ENCODE results near the gene MARK3. TPM values are rescaled to one million over a fixed set of nuclear protein-coding genes. Genes with fewer than 3 reads are reported as not detected.
A peak's percentile ranks its signal among the peaks of the same experiment; 100 is the strongest.

Gene MARK3
- total RNA-seq, 1 experiment from 2014 or later = 189 TPM

- DNase-seq = no peak
- H3K27me3 ChIP-seq (ENCODE audit: insufficient read depth, low read depth) = no peaks in the 10 kb centered on the region
- no peaks in the 10 kb centered on the region for H3K79me2 ChIP-seq (ENCODE audit: low read depth)
- H3K4me2 ChIP-seq = peak overlapping the region; percentile 78
- BruUV-seq (replicated peaks) = TSS peak; percentile 54
- H3F3A ChIP-seq (ENCODE audit: insufficient read depth, low read depth) = peaks cover 58% of the 10 kb centered on the region
- no peaks in the 10 kb centered on the region for H3K9me3 ChIP-seq (ENCODE audit: insufficient read depth, low read depth)
- POLR2A ChIA-PET (ENCODE audit: unreplicated experiment) = no interaction called here
- no peaks in the 10 kb centered on the region for H3K9me2 ChIP-seq (ENCODE audit: insufficient read depth)
- peaks cover 58% of the 10 kb centered on the region for H3K4me1 ChIP-seq (replicated peaks; ENCODE audit: insufficient read depth)
- H2AFZ ChIP-seq = no peak overlapping the region
- no peak overlapping the region for H3K4me3 ChIP-seq
- TF ChIP-seq EZH2 (IDR thresholded peaks at IDR 0.05; ENCODE audit: low read depth) = no peak
- CTCF ChIA-PET = interaction anchor here (0.6 to 1.6 kb wide), 5 partner anchors 8 to 1016 kb away, joined by 3 to 8 read pairs (median 4); no protein-coding TSS in a partner anchor
- no peaks in the 10 kb centered on the region for H3K36me3 ChIP-seq (ENCODE audit: low read depth)
- peaks cover 41% of the 10 kb centered on the region for H4K20me1 ChIP-seq (ENCODE audit: insufficient read depth)
- intact Hi-C loops (cut with micrococcal nuclease; ENCODE audit: unreplicated experiment) = no loop called here
- H3K27ac ChIP-seq = peak overlapping the region; percentile 96
Measured at GRCh38 chr14:103539056-103539825, 154.0 kb downstream of the MARK3 start.

- peak overlapping the region; percentile 78 for H3K4me2 ChIP-seq
- no TSS peak for BruUV-seq (replicated peaks)
- H3K9me2 ChIP-seq (ENCODE audit: insufficient read depth) = no peaks in the 10 kb centered on the region
- H3K79me2 ChIP-seq (ENCODE audit: low read depth) = no peaks in the 10 kb centered on the region
- H3K36me3 ChIP-seq (ENCODE audit: low read depth) = no peaks in the 10 kb centered on the region
- H3K4me1 ChIP-seq (replicated peaks; ENCODE audit: insufficient read depth) = peaks cover 58% of the 10 kb centered on the region
- CTCF ChIA-PET = interaction anchor here (0.6 to 2.2 kb wide), 8 partner anchors 17 to 508 kb away, joined by 3 to 15 read pairs (median 7); no protein-coding TSS in a partner anchor
- H3F3A ChIP-seq (ENCODE audit: insufficient read depth, low read depth) = peaks cover 58% of the 10 kb centered on the region
- H3K27me3 ChIP-seq (ENCODE audit: insufficient read depth, low read depth) = no peaks in the 10 kb centered on the region
- H2AFZ ChIP-seq = no peak overlapping the region
- H4K20me1 ChIP-seq (ENCODE audit: insufficient read depth) = peaks cover 31% of the 10 kb centered on the region; the same call in 1 of the 2 replicates
- H3K27ac ChIP-seq = peak overlapping the region; percentile 96
- POLR2A ChIA-PET (ENCODE audit: unreplicated experiment) = interaction anchor here (0.6 to 1.1 kb wide), 7 partner anchors 13 to 848 kb away, joined by 3 to 14 read pairs (median 4); partner anchors contain the start of genes BAG5 and COA8
- TF ChIP-seq CTCF (conservative IDR thresholded peaks at IDR 0.05) = no peak; the same call in 1 of the 2 replicates
- TF ChIP-seq EZH2 (IDR thresholded peaks at IDR 0.05; ENCODE audit: low read depth) = no peak
- no peak for DNase-seq
- H3K4me3 ChIP-seq = no peak overlapping the region; the same call in 1 of the 2 replicates
- intact Hi-C loops (cut with micrococcal nuclease; ENCODE audit: unreplicated experiment) = loop anchor here (1.0 to 10.0 kb wide), 7 partner anchors 12 to 1016 kb away; partner anchors contain the start of gene TRMT61A
- no peaks in the 10 kb centered on the region for H3K9me3 ChIP-seq (ENCODE audit: insufficient read depth, low read depth)
Measured at GRCh38 chr14:103540821-103541708, 155.8 kb downstream of the MARK3 start.

GRCh38 chr14:103541709-103542604, 156.7 kb downstream of the MARK3 start:
- Histone ChIP-seq H3K9me2 (ENCODE audit: insufficient read depth) (no peaks in the 10 kb centered on the region), H3K4me1 (replicated peaks; ENCODE audit: insufficient read depth) (peaks cover 58% of the 10 kb centered on the region), H3K4me3 (no peak overlapping the region), H3K4me2 (peak overlapping the region; percentile 78), H3K27me3 (ENCODE audit: insufficient read depth, low read depth) (no peaks in the 10 kb centered on the region), H4K20me1 (ENCODE audit: insufficient read depth) (peaks cover 33% of the 10 kb centered on the region), H3K9me3 (ENCODE audit: insufficient read depth, low read depth) (no peaks in the 10 kb centered on the region), H3K36me3 (ENCODE audit: low read depth) (no peaks in the 10 kb centered on the region), H3K79me2 (ENCODE audit: low read depth) (no peaks in the 10 kb centered on the region), H2AFZ (no peak overlapping the region), H3F3A (ENCODE audit: insufficient read depth, low read depth) (peaks cover 54% of the 10 kb centered on the region), H3K27ac (peak overlapping the region; percentile 96)
- no peak for TF ChIP-seq EZH2 (IDR thresholded peaks at IDR 0.05; ENCODE audit: low read depth)
- no peak for TF ChIP-seq CTCF (conservative IDR thresholded peaks at IDR 0.05)
- CTCF ChIA-PET = interaction anchor here (0.6 to 2.2 kb wide), 6 partner anchors 11 to 160 kb away, joined by 3 to 15 read pairs (median 5); partner anchors contain the start of gene TRMT61A
- DNase-seq = no peak
- POLR2A ChIA-PET (ENCODE audit: unreplicated experiment) = interaction anchor here (0.6 kb wide), 3 partner anchors 14 to 201 kb away, joined by 3 to 5 read pairs (median 4); partner anchors contain the start of genes BAG5 and COA8
- intact Hi-C loops (cut with micrococcal nuclease; ENCODE audit: unreplicated experiment) = loop anchor here (2.0 to 10.0 kb wide), 4 partner anchors 467 to 1017 kb away; no protein-coding TSS in a partner anchor
- BruUV-seq (replicated peaks) = no TSS peak

Measured in PC-9 (cell line).